NCI-H1048 (cell line): ENCODE data around the gene FAM227B.
"Not testable (repeated sequence)": the region's sequence is repeated elsewhere in the genome, so short reads cannot be mapped to it uniquely, and the experiment has no call there.

Experiments
- DNase-seq: peaks from one replicate; lab custom pipeline; 2025; lab: John Stamatoyannopoulos, UW

Gene FAM227B

DNA sequence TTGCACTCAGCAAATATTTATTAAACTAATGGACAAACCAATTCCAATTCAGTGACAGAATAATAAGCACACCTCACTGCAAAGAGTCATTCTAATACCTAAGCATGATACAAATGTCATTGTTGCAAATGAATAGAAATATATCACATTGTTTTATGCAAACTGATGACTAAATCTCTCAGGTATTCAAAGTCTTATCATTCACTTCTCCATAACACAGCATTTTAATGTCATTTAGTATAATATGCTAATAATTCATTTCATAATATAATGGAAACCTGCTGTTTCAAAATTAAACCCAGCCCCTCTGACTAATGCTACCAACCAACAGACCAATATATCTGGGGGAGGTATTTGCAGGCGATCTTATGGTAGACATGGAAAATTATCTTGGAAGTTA is 125.8 kb downstream of the FAM227B start:
- no peak for DNase-seq

DNA sequence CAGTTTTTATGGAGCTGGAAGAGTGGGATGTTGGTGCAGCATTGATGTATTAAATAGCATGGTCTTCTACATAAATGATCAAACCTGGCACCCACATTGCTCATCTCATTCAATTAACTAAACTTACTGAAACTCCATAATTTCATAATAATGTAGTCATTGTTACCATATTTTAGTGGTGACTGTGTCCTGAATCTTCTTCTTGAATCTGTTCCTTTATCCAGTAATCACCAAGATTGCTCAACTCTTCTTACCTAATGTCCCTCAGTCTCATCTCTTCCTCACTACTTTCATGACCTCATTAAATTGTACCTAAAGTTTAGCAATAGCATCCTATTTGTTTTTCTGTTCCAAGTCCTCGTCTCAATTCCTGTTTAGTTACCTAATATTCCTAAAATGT is 127.8 kb downstream of the FAM227B start:
- DNase-seq = no peak

DNA sequence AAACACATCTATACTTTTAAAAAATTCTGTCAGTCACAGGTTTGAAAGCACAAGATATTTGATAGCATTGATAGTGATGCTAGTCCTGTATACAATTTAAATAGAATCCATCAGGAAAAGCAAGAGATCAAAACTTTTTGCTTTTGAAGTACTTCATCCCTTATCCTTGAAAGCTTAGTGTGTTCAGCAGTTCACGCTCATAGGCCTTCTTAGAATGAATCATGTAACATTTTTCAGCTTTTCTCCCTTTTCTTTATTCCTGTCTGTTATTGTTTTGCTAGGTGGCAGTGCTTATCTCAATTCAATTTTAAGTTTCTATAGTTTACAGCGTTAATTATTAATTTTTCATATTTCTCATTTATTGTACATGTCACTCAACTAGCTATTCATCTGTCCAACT is 128.5 kb downstream of the FAM227B start:
- DNase-seq = no peak

DNA sequence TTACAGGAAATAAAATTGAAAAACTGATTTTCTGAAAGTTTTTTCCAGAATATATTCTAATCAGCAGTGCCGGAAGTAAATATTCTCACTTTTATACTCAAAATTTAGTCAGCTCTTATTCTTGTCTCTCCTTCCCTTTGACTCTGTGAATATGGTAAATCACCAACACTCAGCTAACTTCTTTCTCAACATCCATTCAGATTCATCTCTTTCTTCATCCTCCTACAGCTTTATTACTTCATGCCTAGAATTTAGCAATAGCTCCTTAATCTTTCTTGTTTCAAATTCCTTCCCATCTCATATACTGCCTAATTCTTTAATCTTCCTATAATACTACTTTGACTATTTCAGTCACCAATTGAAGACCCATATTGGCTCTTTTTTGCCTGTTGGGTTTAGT is 129.7 kb downstream of the FAM227B start:
- no peak for DNase-seq

DNA sequence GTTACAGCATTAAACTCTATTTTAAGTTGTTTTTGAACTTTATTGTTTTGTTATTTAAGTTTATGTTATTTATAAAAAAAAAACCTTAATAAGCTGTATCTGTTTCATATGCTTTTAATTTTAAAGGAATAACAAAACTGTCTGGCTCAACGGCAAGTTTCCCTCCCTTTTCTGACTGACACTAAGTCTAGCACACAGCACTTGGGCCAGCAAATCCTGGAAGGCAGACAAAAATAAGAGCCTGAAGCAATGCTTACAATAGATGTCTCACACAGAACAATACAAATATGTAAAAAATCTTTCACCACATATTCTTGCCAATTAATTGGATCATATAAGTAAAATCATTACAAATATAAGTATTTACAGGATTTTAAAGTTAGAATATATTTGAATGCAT is 135.2 kb downstream of the FAM227B start:
- DNase-seq = not testable (repeated sequence)

DNA sequence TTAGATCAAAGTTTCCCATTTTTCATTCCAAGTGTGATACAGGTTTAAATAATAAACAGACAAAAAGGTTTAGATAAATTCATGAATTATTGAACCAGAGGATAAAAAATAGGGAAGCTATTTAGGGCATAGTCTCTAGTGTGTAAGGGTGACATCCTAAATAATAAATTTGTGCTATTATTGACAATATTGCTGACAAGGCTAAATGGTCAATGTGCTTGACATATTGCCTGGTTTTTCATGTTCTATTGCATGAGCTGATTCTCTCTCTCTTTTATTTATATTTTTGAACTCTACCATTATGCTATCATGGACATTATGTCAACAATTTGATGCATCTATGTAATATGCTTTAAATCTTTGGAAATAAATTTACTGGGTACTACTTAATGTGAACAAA is 141.6 kb downstream of the FAM227B start:
- not testable (repeated sequence) for DNase-seq

DNA sequence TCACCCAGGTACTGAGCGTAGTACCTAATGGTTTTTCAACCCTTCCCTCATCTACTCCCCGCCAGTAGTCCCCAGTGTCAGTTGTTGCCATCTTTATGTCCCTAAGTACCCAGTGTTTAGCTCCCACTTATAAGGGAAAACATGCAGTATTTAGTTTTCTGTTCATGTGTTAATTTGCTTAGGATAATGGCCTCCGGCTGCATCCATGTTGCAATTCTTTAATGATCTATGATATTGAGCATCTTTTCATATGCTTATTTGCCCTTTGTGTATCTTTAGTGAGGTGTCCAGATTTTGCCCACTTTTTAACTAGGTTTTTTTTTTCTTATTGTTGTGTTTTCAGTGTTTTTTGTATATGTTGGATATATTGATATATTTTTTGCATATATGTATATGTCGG is 142.6 kb downstream of the FAM227B start:
- DNase-seq = not testable (repeated sequence)

DNA sequence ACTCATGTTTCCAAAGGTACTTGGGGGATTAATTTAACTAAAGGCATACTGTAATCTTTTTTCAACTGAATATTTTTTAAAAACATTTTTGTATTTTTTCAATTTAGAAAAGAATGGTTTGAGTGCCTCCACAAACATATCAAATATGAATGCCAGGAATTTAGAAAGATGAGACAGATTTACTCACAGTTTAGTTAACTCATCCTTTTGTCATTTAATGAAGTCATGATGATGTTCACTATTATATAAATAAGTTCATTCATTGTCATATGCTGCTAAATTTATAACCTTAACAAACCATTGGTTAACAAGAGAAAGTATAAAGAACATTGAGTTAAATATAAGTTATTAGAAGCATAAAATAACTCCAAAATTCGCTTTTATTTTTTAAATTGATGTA is 147.6 kb downstream of the FAM227B start:
- no peak for DNase-seq

DNA sequence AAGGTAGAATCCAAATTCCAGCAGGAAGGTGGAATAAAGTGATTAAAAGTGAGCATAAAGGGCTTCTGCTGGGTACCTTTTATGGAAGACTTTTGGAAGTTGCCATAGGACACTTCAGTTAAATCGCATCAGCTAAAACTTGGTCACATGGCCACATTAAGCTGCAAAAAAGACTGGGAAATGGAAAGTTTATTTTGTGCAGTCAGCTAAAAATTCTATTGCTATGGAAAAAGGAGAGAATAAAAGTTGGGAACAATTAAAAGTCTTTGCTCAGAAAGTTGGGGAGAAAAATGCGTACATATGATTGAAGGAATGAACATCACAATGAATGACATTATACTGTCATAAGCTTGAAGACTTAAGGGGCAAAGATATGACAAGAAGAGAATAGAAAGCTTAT is 148.3 kb downstream of the FAM227B start:
- DNase-seq = no peak

DNA sequence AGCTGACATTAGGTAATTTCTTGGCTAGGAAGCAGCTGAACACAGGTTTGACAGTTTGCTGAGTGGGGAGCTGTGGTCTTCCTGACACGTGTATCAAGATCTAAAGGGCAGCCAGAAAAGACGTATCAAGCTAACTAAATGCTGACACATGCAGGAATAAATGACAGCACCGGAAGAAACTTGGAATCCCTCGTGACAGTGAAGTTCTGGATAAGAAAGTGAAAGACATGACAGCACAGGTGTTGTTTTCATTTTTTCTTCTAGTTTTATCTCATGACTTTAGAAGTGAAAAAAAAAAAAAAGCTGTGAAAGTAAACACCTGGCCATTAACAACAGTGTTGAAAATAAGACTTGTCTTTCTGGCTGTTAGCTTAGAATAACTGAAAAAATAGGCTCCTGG is 148.9 kb downstream of the FAM227B start:
- no peak for DNase-seq

DNA sequence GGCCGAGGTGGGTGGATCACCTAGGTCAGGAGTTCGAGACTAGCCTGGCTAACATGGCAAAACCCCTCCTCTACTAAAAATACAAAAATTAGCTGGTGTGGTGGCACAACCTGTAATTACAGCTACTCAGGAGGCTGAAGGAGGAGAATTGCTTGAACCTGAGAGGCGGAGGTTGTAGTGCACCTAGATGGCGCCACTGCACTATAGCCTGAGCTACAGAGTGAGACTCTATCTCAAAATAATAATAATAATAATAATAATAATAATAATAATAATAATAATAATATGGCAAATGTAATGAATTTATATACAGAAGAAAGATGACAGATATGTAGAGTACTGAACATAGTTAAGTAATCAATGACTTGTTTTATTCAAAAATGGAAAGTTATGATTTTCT is 149.4 kb downstream of the FAM227B start:
- not testable (repeated sequence) for DNase-seq

DNA sequence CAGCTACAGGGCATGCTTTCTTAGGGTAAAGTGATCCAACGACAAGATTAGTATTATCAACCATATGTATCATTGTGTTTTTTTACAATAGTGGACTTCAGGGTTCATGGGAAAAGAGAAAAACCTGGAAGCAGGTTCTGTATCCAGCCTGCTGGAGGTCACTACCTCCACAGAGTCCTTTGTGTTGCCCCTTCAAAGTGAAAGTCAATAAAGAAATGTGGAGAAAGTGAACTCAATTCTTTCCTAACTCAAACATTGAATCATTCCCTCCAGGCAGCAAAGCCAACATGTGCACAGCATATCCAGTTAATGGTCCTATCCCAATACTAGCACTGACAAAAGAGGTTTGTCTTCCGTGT is 152.2 kb downstream of the FAM227B start:
- no peak for DNase-seq

DNA sequence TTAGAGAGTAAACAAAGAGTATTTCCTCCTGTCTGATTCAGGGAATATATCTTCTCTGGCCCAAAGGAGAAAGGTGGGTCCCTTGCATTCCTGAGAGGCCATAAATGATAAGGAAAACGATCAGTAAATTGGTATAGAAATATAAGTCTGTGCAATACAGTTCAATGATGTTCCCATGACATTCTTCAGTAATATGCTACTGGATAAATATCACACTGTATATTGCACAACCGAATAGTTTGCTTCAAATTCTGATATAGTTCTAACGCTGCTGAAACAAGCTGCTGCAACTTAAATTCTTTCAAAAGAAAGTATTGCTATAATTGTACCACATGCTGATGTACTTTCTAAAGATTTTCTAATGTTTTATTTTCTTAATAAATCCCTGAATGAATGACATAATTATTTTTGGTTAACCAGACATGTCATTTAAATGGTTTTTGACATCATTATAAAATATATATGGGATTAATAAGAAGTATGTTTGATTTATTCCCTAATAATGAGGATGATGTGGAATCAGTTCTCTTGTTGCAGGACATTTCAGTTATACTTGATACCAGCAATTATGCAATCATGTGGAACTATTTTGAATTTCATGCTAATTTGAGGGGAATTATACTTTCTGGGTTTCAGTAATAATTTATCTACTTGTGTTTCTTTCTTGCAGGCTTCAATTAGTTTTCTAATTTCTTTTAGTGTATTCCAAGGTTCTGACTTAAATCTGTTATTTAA is 152.7 kb downstream of the FAM227B start:
- no peak for DNase-seq

DNA sequence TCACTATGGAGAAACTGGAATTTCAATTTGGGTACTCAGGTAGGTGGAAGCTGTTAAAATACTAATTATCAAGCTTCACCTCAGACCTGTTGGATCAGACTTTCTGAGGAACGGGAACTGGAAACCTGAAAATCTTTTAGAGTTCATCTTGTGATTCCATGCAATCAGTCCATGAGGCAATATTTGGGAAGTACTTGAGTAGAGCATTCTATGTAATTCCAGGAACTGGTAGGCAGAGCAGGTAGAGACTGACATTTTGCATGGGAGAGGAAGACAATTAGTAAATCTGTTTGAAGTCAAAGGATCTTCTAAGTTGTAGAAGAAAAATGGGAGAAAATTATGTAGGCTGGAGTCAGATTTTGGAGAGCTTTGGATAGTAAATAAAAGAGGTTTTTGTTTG is 154.5 kb downstream of the FAM227B start:
- DNase-seq = no peak

DNA sequence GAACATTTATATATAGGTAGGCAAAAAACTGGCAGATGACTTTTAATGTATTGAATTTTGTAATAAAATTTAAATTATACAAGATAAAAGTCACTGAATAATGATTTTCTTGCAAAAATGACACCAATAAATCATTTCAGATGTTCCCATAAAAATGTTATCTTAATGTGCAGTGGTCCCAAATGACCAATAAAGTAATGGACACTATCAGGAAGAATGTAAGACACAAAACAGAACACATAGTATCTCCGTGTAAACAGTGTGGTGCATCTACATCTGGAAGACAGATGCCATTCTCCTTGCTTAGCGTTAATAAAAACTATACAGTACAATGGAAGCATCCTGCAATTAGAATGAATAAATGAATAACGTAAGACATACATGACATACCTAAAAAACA is 156.1 kb downstream of the FAM227B start:
- DNase-seq = no peak

DNA sequence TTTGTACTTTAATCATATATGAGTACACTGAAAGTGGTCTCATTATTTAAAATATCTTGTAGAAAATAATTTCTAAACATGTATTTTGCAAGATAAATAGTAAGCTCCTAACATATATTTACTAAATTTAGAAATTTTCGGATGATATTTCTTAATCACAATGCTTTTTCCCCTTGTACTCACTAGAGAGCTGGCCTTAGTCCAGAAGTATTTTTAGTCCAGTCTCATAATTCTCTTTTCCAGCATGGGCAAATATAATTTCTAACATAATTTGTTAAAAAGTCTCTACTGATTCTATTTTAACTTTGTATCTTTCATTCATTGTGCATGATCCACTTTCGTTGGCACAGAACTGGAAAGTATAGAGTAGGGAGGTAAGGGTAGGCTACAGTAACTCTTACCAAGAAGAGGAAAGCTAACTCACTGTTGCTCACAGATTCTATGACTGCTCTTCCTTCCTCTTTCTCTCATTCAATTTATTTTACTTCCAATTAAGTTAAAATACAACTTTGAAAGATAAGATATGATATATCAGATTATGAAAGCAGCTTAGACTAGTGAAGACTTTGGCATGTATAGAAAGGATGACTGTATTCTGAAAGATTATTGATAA is 158.3 kb downstream of the FAM227B start:
- no peak for DNase-seq

DNA sequence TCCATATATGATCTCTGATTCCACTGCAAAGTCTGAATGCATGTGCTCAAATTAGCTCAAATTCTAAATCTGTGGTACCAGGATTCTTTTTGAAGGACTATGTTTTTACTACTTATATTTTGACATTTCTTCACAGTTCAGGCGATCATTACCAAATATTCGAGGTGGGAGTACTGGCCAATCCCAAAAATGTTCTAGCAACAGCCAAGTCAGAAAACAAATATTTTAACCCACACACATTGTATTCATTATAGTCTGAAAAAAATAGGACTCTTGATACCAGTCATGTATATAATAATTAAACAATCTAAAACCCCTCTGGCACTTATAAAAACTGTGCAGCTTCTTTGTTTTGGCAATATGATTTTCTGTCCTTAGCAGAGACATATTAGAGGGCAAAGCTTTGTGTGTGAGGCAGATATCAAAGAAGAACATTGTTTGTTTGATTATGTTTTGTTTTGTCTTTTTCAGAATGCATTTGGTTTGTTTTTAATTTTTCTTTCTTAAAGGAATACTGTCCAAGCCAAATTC is 160.1 kb downstream of the FAM227B start:
- DNase-seq = no peak

DNA sequence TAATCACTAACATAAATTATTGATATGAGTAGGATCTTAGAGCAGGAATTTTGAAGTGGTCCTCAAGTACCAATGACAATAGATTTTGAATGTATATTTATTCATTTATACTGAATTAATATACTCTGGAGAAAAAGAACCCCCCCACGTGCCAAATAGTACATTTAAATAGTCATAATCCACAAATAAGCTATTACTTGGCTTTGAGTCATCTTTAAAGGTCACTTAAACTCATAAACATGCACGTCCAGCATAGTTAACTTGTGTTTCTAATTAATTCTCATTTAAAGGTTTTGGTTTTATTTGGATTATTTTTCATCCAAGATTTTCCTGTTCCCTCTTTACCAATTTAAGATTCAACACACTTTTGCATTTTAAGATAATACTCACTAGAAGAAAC is 162.5 kb downstream of the FAM227B start:
- DNase-seq = no peak

DNA sequence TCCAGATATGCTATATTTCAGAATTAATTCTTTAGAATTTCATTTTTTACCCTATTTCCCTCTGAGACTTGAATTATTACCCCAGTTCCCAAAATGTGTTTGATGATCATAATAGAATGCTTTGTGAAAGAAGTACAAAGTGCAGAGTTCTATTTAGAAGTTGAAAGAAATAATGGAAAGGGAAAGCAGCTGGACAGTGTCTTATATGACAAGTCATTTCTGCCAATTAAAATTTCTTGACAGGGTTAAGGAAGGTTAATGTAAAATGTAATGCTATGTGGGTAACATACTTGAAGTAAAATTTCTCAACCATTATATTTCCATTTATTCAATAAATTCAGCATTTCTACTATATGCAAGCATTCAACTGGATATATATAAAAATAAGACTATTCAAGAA is 164.5 kb downstream of the FAM227B start:
- DNase-seq = no peak

DNA sequence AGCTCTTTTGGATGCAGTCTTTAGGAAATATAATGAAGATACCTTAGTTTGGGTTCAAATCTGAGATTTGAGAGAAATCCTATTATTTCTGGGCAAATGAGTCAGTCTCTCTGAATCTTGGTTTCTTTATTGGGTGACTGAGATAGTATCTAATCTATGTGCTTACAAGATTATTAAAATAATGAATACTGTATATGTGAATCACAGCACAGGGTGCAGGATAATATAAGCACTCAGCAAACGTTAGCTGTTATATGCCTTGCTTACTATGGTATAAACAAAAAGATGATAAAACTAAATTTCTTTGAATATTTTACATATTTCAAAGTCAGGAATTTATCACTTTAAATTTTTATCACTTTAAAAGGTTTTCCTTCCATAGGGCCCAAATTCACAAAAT is 168.0 kb downstream of the FAM227B start:
- no peak for DNase-seq

DNA sequence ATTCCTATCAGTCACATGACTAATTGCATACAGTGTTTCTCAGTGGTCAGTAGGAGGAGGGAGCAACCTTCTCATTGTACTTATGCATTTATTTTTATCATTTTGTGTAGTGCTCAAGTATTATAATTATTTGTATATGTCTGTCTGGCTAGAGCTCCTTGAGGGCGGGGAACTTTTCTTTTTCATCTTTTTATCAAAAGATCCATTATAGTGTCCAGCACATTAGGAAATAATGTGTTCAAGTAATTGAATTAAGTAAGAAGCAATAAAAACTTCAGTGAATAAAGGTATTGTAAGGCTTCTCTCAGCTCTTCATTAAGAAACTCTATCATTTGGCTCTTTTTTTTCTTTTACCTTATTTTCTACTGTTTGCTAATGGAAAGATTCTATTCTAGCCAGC is 178.8 kb downstream of the FAM227B start:
- DNase-seq = no peak

DNA sequence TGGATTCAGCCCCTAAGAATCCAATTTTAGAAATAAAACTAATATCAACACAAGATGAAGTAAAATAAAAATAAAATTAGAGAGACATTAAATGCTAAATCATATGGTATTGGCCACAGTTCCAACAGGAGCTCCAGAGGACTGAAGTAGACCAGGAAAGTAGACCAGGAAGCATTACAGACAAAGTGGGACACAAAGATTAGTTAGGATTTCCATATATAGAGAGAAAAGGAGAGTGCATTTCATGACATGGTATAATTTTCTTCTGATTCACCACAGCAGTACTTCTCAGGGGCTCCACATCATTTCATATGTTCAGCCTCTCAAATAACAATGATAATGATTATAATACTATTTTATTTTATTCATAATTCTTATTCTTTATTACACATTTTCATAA is 179.3 kb downstream of the FAM227B start:
- DNase-seq = no peak

DNA sequence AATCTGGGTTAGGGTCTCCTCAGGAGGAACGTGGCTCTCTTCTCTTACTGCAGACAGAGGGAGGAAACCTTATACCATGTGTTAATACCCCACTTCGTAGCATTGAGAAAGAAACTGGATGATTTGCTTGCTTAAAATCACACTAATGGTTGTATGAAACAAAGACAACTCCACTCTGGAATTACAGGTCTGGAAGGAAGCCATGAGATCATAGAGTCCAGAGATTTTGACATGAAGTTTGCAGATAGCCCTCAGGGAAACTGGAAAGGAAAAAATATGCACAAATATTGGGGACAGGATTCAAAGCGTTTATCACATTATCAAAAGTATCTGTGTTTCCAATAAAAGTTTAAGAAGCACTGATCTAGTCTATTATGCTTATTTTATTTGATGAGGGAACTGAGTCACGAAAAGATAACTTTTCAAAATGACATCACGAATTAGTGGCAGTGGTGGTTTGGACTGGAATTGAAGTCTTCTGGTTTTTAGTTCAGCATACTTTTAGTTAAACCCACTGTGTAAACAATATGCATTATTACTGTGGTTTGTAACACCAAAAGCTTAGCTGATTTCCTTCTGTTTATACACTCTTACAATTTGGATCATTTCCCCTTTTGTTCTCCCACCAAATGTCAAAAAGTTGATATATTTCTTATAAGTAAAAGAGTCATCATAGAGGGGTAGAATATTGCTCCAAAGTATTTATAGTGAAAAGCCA is 180.8 kb downstream of the FAM227B start:
- DNase-seq = no peak
